HepG2 (cell line): Measurements from ENCODE around the gene ADAMTS17.

Source experiments
- CTCF ChIP-seq: sonication (generic); formaldehyde crosslinking; IDR thresholded peaks from 2 replicates; pipeline ENCODE4 v1.5.0; 2020; ENCODE audit warnings: mild to moderate bottlenecking, missing genetic modification reagents, moderate library complexity
- FOXM1 ChIP-seq: sonication (generic); formaldehyde crosslinking; IDR thresholded peaks from 2 replicates; pipeline ENCODE4 v1.5.0; 2020; ENCODE audit warnings: missing genetic modification reagents
- JUN ChIP-seq: sonication (generic); formaldehyde crosslinking; IDR thresholded peaks from 2 replicates; pipeline ENCODE4 v1.4.0; 2020; ENCODE audit warnings: mild to moderate bottlenecking, missing genetic modification reagents
- POLR2AphosphoS5 ChIP-seq: IDR thresholded peaks from 2 replicates; pipeline ENCODE4 v1.6.1; 2012; ENCODE audit warnings: low read depth, low read length
- TBP ChIP-seq: sonication (generic); formaldehyde crosslinking; IDR thresholded peaks from 2 replicates; pipeline ENCODE4 v1.5.0; 2020; ENCODE audit warnings: missing genetic modification reagents
- TRAFD1 ChIP-seq: sonication (generic); formaldehyde crosslinking; IDR thresholded peaks from 2 replicates; pipeline ENCODE4 v1.5.1; 2020; ENCODE audit warnings: missing genetic modification reagents, mild to moderate bottlenecking, borderline replicate concordance
- ZSCAN9 ChIP-seq: IDR thresholded peaks from 2 replicates; pipeline ENCODE4 v1.6.1; 2016; ENCODE audit warnings: borderline replicate concordance

GRCh38 chr15:100050877-100051786 lies 290.6 kb downstream of the ADAMTS17 start:
- TF ChIP-seq TBP (CRISPR knock-in tag) = no peak
- TF ChIP-seq TRAFD1 (CRISPR knock-in tag) = no peak
- no peak for TF ChIP-seq POLR2AphosphoS5
- TF ChIP-seq JUN (CRISPR knock-in tag) = no peak
- no peak for TF ChIP-seq ZSCAN9 (CRISPR knock-in tag)
- TF ChIP-seq CTCF (CRISPR knock-in tag) = no peak
- TF ChIP-seq FOXM1 (CRISPR knock-in tag) = no peak
